ENCODE measurements around the gene ZFP3.
A peak's percentile ranks its signal among the peaks of the same experiment; 100 is the strongest.
"Not testable (repeated sequence)": the region's sequence is repeated elsewhere in the genome, so short reads cannot be mapped to it uniquely, and the experiment has no call there.

Gene ZFP3

DNA sequence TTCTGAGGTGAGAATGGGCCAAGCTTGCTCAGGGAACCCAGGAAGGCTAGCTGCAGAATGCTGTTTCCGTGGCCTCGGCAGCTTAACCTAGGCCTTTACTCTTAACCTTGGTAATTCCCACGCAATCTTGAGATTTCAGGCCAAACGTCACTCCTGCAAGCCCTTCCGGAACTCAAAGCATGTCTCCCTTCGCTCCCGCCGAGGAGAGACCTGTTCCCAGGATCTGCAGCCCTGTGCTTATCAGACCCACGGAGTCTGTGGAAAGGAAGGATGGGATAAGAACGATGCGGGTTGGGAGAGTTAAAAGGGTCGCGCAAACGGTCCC is 524 bp upstream of the ZFP3 start:
- no peak for DNase-seq (ENCODE audit: low spot score)

GRCh38 chr17:5080591-5080990 is 2.3 kb downstream of the ZFP3 start:
- no peak for DNase-seq (ENCODE audit: low spot score)

DNA sequence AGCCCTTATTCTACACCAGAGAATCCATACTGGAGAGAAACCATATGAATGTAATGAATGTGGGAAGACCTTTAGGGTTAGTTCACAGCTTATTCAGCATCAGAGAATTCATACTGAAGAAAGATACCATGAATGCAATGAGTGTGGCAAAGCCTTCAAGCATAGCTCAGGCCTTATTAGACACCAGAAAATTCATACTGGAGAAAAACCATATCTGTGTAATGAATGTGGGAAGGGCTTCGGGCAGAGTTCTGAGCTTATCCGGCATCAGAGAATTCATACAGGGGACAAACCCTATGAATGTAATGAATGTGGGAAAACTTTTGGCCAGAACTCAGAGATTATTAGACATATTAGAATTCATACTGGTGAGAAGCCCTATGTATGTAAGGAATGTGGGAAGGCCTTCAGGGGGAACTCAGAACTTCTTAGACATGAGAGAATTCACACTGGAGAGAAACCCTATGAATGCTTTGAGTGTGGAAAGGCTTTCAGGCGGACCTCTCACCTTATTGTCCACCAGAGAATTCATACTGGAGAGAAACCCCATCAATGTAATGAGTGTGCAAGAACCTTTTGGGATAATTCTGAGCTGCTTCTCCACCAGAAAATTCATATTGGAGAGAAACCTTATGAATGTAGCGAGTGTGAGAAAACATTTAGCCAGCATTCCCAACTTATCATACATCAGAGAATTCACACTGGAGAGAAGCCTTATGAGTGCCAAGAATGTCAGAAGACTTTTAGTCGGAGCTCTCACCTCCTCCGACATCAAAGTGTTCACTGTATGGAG is 14.1 kb downstream of the ZFP3 start:
- DNase-seq (ENCODE audit: low spot score) = no peak

DNA sequence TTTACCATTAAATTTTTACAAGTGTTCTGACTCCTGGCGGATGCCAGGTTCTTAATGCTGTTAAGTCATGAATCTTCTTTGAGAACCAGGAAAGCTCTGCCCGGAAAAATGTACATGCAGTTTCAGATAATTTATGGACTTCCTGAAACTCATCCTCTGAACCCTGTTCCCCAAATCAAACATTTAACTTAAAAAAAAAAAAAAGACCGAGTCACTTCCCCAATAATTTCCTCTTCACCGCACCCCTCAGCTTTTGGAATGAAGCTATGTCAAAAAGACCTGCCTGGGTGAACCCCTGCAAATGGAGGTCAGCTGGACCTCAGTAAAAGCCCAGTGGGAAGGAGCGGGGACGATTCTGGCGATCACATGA is 18.4 kb downstream of the ZFP3 start:
- no peak for DNase-seq (ENCODE audit: low spot score)

DNA sequence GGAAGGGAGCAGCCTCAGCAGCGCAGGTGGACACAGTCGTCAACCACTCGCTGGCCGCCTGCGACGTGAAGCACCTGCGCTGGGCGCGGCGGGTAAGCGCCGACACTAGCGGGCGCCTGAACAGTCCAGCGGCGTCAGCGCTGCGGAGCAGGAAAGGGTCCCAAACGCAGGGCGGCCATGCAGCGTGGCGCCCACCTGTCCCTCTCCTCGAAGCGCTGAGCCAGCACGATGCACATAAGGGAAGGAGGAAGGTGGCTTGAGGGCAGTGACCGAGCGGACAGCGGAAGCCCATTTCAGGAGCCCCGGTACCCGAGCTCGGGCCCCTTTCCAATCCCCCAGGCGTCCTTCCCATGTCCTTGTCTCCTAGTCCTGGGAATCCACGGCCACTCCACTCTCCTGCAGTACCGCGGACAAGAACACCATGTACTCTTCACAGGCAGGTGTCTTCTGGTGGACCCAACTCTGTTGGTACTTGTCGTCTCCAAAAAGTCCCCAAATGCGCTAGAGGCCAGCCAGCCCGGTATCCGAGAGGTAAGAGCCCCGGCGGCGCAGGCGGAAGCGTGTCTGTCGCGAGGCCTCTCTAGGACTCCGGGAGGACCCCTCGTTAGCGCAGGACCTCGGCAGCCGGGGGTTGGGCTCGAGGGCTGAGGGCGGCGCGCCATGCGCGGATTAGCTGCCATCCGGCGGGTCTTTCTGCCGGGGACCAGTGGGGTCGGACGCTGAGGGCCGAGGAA is 19.0 kb downstream of the ZFP3 start:
- DNase-seq (ENCODE audit: low spot score) = peak; percentile 27

DNA sequence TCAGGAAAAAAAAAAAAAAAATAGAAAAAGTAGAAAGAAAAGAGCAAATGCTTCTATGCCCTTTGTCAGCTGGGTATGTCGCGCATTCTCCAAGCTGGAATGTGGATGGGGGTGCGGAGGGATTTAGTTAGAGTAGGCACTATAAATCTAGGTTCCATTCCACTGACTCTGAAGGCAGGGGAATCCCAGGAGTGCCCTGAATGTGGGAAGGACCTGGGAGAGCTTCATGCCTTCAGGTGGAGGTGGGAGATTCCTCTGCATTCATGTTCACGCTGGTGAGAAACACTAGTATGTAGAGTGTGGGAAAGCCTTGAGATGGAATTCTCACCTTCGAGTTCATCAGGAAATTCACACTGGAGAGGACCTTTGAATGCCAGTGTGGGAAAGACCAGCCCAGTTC is 21.0 kb downstream of the ZFP3 start:
- DNase-seq (ENCODE audit: low spot score) = no peak

- no peak for DNase-seq (ENCODE audit: low spot score)
Observed at GRCh38 chr17:5100832-5101231, 22.6 kb downstream of the ZFP3 start.

GRCh38 chr17:5110816-5111215 is 32.5 kb downstream of the ZFP3 start:
- no peak for DNase-seq (ENCODE audit: low spot score)

GRCh38 chr17:5111402-5112204 is 33.3 kb downstream of the ZFP3 start, which contains the start of gene ZNF232:
TSS of gene ZNF232 (minus strand) at chr17:5111878. CDS start at chr17:5111822, 56 bp downstream.
- peak; percentile 92 for DNase-seq (ENCODE audit: low spot score)

DNA sequence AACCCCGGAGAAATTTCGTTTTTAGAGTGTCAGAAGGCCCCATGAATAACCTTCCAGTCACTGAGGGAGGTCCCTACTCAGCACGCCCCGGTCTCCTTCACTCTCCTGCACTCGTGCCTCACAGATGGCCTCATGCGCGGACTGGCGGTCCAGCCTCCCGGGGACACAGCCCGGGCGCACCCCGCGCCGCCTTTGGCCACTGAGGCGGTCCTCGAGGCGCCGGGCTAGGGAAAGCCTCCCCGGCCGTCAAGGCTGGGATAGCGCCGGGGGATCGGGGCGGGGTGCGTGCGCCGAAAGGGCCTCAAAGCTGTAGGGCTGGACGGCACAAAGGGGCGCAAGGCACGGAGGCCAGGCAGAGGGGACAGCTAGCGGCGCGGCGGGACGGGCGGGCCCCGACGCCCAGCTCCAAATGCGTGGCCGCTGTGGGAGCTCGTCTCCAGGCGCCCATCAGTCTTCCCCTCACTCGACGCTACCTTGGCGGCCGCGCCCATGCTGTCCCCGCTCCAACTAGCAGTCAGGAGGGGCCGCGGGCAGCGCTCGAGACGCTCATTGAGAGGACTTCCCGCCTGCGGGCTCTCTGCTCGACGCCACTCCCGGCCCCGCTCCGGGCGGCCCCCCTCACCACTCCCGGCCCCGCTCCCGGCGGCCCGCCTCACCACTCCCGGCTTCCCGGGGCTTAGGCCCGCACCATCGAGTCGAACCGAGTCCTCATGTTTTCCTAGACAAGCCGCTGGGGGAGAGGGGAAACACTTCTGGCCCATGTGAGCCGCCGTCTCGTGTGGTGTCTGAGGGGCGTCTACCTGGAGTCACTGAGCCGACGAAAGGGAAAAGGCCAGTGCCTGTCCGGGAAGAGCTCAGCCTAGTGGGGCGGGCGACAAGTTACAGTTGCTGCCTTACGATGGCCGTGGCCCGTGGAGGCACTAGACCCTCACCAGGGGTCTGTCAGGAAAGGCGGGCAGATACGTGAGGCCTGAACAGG is 37.7 kb downstream of the ZFP3 start, which contains the start of gene USP6:
Gene USP6 (plus strand): TSS at position 360 of the 979 bp plus-strand sequence. CDS start 14,336 bp downstream, outside the sequence.
- DNase-seq (ENCODE audit: low spot score) = no peak

- DNase-seq (ENCODE audit: low spot score) = no peak
Observed at GRCh38 chr17:5118219-5118618, 40.0 kb downstream of the ZFP3 start.

- DNase-seq (ENCODE audit: low spot score) = no peak
Observed at GRCh38 chr17:5120036-5120435, 41.8 kb downstream of the ZFP3 start.

GRCh38 chr17:5120436-5121185 is 42.3 kb downstream of the ZFP3 start:
- DNase-seq (ENCODE audit: low spot score) = not testable (repeated sequence)

GRCh38 chr17:5121186-5121841 is 43.0 kb downstream of the ZFP3 start:
- no peak for DNase-seq (ENCODE audit: low spot score)

- not testable (repeated sequence) for DNase-seq (ENCODE audit: low spot score)
Observed at GRCh38 chr17:5122056-5122455, 43.8 kb downstream of the ZFP3 start.

- no peak for DNase-seq (ENCODE audit: low spot score)
Observed at GRCh38 chr17:5122586-5123342, 44.5 kb downstream of the ZFP3 start.

DNA sequence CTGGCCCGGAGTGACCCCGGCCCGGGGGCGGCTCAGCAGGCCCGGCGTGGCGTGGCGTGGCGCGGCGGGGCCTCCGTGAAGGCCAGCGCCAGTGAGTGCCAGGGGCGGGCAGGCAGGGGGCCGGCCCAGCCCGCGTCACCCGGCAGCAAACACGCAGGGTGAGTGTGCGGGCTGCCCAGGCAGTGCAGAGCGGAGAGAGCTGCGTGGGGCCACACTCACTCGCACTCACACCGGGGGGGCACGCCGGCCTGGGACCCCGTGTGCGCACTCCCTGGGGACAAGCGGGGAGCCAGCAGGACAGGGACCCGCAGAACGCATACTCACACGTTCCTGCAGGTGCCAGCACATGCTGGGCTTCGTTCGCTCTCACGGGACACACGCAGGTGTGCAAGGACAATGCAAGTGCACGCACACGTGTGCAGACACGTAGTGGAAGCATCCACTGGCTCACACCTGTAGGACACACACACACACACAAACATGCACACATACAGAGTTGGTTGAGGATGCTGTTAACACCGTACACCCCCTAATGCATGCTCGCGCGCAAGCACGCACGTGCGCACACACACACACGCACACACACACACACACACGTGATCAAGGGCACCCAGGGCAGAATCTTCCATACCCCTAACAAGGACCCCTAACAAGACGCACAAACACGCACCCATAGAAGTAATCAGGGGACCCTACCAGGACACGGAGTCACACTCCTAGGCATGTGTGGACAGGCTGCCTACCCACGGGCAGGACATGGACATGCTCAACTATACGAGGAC is 45.3 kb downstream of the ZFP3 start:
- no peak for DNase-seq (ENCODE audit: low spot score)

DNA sequence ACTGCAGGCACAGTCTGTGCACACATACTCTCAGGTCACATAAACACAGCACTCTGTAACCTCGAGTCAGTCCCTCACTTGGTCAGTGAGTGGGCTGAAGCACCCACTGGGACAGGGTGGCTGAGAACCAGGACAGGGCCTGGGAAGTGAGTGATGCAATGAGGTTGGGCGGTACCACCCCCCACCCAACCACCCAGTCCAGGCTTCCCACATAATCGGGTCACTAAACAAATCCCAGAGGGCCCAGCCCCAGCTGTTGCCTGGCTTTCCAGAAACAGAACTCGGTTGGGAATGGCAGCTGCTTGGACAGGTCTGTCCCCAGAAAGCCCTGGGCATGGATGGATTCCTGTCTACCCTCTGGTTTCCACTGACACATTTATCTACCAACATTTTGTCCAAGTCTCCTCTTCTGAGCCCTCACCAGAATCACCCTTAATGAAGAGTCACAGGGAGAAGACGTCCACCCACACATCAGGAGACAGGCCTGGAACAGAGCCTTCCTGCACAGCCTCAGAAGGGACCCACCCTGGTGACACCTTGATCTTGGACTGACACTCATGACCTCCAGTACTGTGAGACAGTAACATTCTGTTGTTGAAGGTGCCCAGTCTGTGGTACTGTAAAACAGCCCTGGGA is 46.0 kb downstream of the ZFP3 start:
- DNase-seq (ENCODE audit: low spot score) = not testable (repeated sequence)
